Measurements from ENCODE around the gene KCTD3. TPM values are rescaled to one million over a fixed set of nuclear protein-coding genes. Genes with fewer than 3 reads are reported as not detected.

The KCTD3 gene
- total RNA-seq, 1 experiment from 2014 or later, result 46.7 TPM

DNA sequence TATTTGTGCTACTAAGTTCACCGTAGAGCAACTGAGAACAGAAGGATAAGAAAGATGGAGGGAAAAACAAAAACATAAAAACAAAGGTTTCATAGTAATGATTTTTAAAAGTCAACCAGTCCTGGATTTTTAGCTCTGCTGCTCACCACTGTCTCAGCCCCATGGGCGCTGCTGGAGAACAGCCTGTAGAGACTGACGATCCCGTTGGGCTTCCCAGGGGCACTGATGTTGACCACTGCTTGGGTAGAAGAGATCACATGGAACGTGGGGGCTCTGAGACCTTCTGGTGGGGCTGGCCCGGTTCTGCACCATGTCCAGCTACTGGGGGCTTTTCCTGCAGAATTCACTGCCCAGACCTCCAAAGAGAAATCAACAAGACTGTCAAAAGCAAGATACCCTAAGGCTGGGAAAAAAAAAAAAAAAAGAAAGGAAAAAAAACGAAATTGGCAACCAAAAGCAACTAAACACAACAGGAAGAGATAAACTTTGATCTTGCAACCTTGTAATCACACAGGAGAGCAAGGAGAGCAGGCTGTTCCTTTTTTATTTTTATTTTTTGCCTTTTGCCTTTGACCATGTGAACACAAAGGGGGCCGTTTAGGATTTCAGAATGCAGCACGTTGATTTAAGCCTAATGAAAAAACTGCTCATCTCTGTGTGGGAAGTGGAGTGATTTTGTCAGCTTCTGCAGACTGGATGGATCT, 83.5 kb downstream of the KCTD3 start:
- ATAC-seq (no peak), DNase-seq (ENCODE audit: low read depth, low spot score) (no peak)
- ChIA-PET POLR2A (no interaction called here), RAD21 (ENCODE audit: low non-redundant PET in 1 of 2, low total read pairs in 2 of 2, uncharacterized antibody in 2 of 2, unreplicated experiment in 2 of 2) (no interaction called here), CTCF (no interaction called here)
- Histone ChIP-seq H3K27me3 (ENCODE audit: insufficient read depth, low read length) (no peaks in the 10 kb centered on the region), H3K4me2 (ENCODE audit: low read length) (no peak overlapping the region), H3K9ac (ENCODE audit: low read length) (no peak overlapping the region), H3K27ac (ENCODE audit: low read depth, low read length) (no peak overlapping the region), H3K4me1 (ENCODE audit: control insufficient read depth in 1 of 2, insufficient read depth in 2 of 2, low read length in 2 of 2) (no peaks in the 10 kb centered on the region), H4K20me1 (ENCODE audit: insufficient read depth) (no peaks in the 10 kb centered on the region), H2AFZ (ENCODE audit: low read depth, low read length, poor library complexity, severe bottlenecking) (no peak overlapping the region), H3K36me3 (ENCODE audit: control insufficient read depth in 1 of 2, insufficient read depth in 2 of 2, low read length in 2 of 2) (no peaks in the 10 kb centered on the region), H3K9me3 (ENCODE audit: control insufficient read depth in 1 of 2, insufficient read depth in 1 of 2, low read depth in 1 of 2, low read length in 2 of 2) (no peaks in the 10 kb centered on the region), H3K9me2 (ENCODE audit: insufficient read depth) (no peaks in the 10 kb centered on the region), H3K79me2 (ENCODE audit: insufficient read depth, low read length) (no peaks in the 10 kb centered on the region), H3K4me3 (replicated peaks in 1 of 2; ENCODE audit: low read depth in 1 of 2, low read length in 2 of 2) (no peak overlapping the region)
- intact Hi-C loops (cut with micrococcal nuclease), result no loop called here
- TF ChIP-seq RAD21 (IDR thresholded peaks at IDR 0.05; ENCODE audit: low read depth), result no peak
- no TSS peak for BruUV-seq (replicated peaks)

DNA sequence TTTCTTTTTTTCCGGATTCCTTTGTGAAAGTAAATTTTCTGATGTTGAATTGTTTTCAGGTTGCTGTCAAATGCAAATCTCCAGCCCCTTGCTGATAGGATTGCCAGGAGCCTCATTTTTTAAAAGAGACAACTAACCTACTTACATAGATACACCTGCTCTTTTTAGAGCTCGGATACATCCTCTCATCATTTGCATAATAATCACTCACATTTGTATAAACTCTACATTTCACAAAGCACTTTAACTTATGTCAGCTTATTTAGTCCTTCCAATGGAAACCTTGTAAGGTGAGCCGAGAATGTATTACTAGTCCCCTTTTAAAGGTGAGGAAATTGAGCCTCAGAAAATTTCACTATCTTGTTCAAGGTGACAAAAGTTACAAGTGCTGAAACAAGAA, 84.8 kb downstream of the KCTD3 start:
- H3K36me3 ChIP-seq (ENCODE audit: control insufficient read depth in 1 of 2, insufficient read depth in 2 of 2, low read length in 2 of 2), result no peaks in the 10 kb centered on the region
- no peaks in the 10 kb centered on the region for H3K79me2 ChIP-seq (ENCODE audit: insufficient read depth, low read length)
- H3K27ac ChIP-seq (ENCODE audit: low read depth, low read length), result no peak overlapping the region
- DNase-seq (ENCODE audit: low read depth, low spot score), result no peak
- H3K4me1 ChIP-seq (ENCODE audit: control insufficient read depth in 1 of 2, insufficient read depth in 2 of 2, low read length in 2 of 2), result no peaks in the 10 kb centered on the region
- H3K27me3 ChIP-seq (ENCODE audit: insufficient read depth, low read length), result no peaks in the 10 kb centered on the region
- BruUV-seq (replicated peaks), result no TSS peak
- H3K9me2 ChIP-seq (ENCODE audit: insufficient read depth), result no peaks in the 10 kb centered on the region
- CTCF ChIA-PET, result no interaction called here
- POLR2A ChIA-PET, result no interaction called here
- intact Hi-C loops (cut with micrococcal nuclease), result no loop called here
- TF ChIP-seq EZH2 (IDR thresholded peaks at IDR 0.05), result no peak
- TF ChIP-seq, protein P1, sequence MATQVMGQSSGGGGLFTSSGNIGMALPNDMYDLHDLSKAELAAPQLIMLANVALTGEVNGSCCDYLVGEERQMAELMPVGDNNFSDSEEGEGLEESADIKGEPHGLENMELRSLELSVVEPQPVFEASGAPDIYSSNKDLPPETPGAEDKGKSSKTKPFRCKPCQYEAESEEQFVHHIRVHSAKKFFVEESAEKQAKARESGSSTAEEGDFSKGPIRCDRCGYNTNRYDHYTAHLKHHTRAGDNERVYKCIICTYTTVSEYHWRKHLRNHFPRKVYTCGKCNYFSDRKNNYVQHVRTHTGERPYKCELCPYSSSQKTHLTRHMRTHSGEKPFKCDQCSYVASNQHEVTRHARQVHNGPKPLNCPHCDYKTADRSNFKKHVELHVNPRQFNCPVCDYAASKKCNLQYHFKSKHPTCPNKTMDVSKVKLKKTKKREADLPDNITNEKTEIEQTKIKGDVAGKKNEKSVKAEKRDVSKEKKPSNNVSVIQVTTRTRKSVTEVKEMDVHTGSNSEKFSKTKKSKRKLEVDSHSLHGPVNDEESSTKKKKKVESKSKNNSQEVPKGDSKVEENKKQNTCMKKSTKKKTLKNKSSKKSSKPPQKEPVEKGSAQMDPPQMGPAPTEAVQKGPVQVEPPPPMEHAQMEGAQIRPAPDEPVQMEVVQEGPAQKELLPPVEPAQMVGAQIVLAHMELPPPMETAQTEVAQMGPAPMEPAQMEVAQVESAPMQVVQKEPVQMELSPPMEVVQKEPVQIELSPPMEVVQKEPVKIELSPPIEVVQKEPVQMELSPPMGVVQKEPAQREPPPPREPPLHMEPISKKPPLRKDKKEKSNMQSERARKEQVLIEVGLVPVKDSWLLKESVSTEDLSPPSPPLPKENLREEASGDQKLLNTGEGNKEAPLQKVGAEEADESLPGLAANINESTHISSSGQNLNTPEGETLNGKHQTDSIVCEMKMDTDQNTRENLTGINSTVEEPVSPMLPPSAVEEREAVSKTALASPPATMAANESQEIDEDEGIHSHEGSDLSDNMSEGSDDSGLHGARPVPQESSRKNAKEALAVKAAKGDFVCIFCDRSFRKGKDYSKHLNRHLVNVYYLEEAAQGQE (IDR thresholded peaks at IDR 0.05; ENCODE audit: low read depth), result no peak
- TF ChIP-seq EZH2phosphoT487 (IDR thresholded peaks at IDR 0.05; ENCODE audit: borderline replicate concordance), result no peak
- no peak for TF ChIP-seq SRF (IDR thresholded peaks at IDR 0.05; ENCODE audit: low read depth)
- TF ChIP-seq POLR2A (IDR thresholded peaks at IDR 0.05; ENCODE audit: borderline replicate concordance, extremely low read depth, insufficient read depth, insufficient read length), result no peak
- TF ChIP-seq YY1 (IDR thresholded peaks at IDR 0.05; ENCODE audit: extremely low read depth, insufficient replicate concordance, low read depth, low read length), result no peak
- TF ChIP-seq ELF1 (IDR thresholded peaks at IDR 0.05; ENCODE audit: borderline replicate concordance, low read depth), result no peak
- no peak for TF ChIP-seq POLR2AphosphoS5 (IDR thresholded peaks at IDR 0.05; ENCODE audit: low read depth, low read length)
- TF ChIP-seq, protein P2, sequence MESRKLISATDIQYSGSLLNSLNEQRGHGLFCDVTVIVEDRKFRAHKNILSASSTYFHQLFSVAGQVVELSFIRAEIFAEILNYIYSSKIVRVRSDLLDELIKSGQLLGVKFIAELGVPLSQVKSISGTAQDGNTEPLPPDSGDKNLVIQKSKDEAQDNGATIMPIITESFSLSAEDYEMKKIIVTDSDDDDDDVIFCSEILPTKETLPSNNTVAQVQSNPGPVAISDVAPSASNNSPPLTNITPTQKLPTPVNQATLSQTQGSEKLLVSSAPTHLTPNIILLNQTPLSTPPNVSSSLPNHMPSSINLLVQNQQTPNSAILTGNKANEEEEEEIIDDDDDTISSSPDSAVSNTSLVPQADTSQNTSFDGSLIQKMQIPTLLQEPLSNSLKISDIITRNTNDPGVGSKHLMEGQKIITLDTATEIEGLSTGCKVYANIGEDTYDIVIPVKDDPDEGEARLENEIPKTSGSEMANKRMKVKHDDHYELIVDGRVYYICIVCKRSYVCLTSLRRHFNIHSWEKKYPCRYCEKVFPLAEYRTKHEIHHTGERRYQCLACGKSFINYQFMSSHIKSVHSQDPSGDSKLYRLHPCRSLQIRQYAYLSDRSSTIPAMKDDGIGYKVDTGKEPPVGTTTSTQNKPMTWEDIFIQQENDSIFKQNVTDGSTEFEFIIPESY (IDR thresholded peaks at IDR 0.05; ENCODE audit: extremely low read depth, insufficient replicate concordance, low read length), result no peak
- H3K9me3 ChIP-seq (ENCODE audit: control insufficient read depth in 1 of 2, insufficient read depth in 1 of 2, low read depth in 1 of 2, low read length in 2 of 2), result no peaks in the 10 kb centered on the region
- no peak overlapping the region for H3K4me3 ChIP-seq (replicated peaks in 1 of 2; ENCODE audit: low read depth in 1 of 2, low read length in 2 of 2)
- H3K4me2 ChIP-seq (ENCODE audit: low read length), result no peak overlapping the region
- RAD21 ChIA-PET (ENCODE audit: low non-redundant PET in 1 of 2, low total read pairs in 2 of 2, uncharacterized antibody in 2 of 2, unreplicated experiment in 2 of 2), result no interaction called here
- no peak for ATAC-seq
- H3K9ac ChIP-seq (ENCODE audit: low read length), result no peak overlapping the region
- no peak overlapping the region for H2AFZ ChIP-seq (ENCODE audit: low read depth, low read length, poor library complexity, severe bottlenecking)
- no peaks in the 10 kb centered on the region for H4K20me1 ChIP-seq (ENCODE audit: insufficient read depth)
